Nephron progenitor cell (in vitro differentiated cells): ENCODE results near the gene IER5.

Source experiments
- DNase-seq: peaks from one replicate; pipeline ENCODE4 v3.0.0; 2021
- H3K27ac Mint-ChIP-seq: 2 replicates; pipeline ENCODE4 v1.8.0; 2021; ENCODE audit warnings: mild to moderate bottlenecking, moderate library complexity, mixed read lengths
- H3K27me3 Mint-ChIP-seq: 2 replicates; pipeline ENCODE4 v1.8.0; 2021; ENCODE audit warnings: mild to moderate bottlenecking, low read depth, mixed read lengths; ENCODE audit not compliant: poor library complexity
- H3K36me3 Mint-ChIP-seq: 2 replicates; pipeline ENCODE4 v1.8.0; 2021; ENCODE audit warnings: low read depth, mixed read lengths
- H3K4me1 Mint-ChIP-seq: 2 replicates; pipeline ENCODE4 v1.8.0; 2021; ENCODE audit warnings: mixed read lengths
- H3K4me3 Mint-ChIP-seq: 2 replicates; pipeline ENCODE4 v1.8.0; 2021; ENCODE audit warnings: mild to moderate bottlenecking, moderate library complexity, mixed read lengths
- H3K9me3 Mint-ChIP-seq: 2 replicates; pipeline ENCODE4 v1.8.0; 2021; ENCODE audit warnings: mild to moderate bottlenecking, moderate library complexity, mixed read lengths
- CTCF ChIP-seq: fragments of 200-600 bp; sonication (generic); IDR thresholded peaks from 2 replicates; pipeline ENCODE4 v1.5.0; 2021; ENCODE audit warnings: antibody characterized with exemption

The IER5 gene

GRCh38 chr1:181123173-181123572, 34.7 kb downstream of the IER5 start:
- Mint-ChIP-seq H3K27me3 (peaks cover 6% of the 10 kb centered on the region), H3K27ac (no peak overlapping the region), H3K36me3 (no peaks in the 10 kb centered on the region), H3K9me3 (peaks cover 3% of the 10 kb centered on the region), H3K4me1 (peaks cover 69% of the 10 kb centered on the region), H3K4me3 (no peak overlapping the region)
- no peak for TF ChIP-seq CTCF
- DNase-seq: no peak

- no peak overlapping the region for H3K27ac Mint-ChIP-seq
- peaks cover 6% of the 10 kb centered on the region for H3K27me3 Mint-ChIP-seq
- no peaks in the 10 kb centered on the region for H3K9me3 Mint-ChIP-seq
- H3K4me1 Mint-ChIP-seq: peaks cover 69% of the 10 kb centered on the region
- TF ChIP-seq CTCF: no peak
- no peaks in the 10 kb centered on the region for H3K36me3 Mint-ChIP-seq
- no peak overlapping the region for H3K4me3 Mint-ChIP-seq
- no peak for DNase-seq
These were observed 35.8 kb downstream of the IER5 start for GRCh38 chr1:181124291-181124751.

- DNase-seq: no peak
- H3K4me1 Mint-ChIP-seq: peaks cover 73% of the 10 kb centered on the region
- no peaks in the 10 kb centered on the region for H3K36me3 Mint-ChIP-seq
- no peak for TF ChIP-seq CTCF
- no peaks in the 10 kb centered on the region for H3K9me3 Mint-ChIP-seq
- H3K4me3 Mint-ChIP-seq: no peak overlapping the region
- H3K27me3 Mint-ChIP-seq: peaks cover 9% of the 10 kb centered on the region
- H3K27ac Mint-ChIP-seq: peak overlapping the region; percentile 94
These were observed 37.8 kb downstream of the IER5 start for GRCh38 chr1:181126289-181126688.

- no peaks in the 10 kb centered on the region for H3K9me3 Mint-ChIP-seq
- TF ChIP-seq CTCF: no peak
- H3K27me3 Mint-ChIP-seq: peaks cover 9% of the 10 kb centered on the region
- H3K4me3 Mint-ChIP-seq: peak overlapping the region; percentile 11
- H3K36me3 Mint-ChIP-seq: no peaks in the 10 kb centered on the region
- H3K27ac Mint-ChIP-seq: peak overlapping the region; percentile 94
- no peak for DNase-seq
- H3K4me1 Mint-ChIP-seq: peaks cover 73% of the 10 kb centered on the region
These were observed 38.5 kb downstream of the IER5 start for GRCh38 chr1:181126871-181127587.

GRCh38 chr1:181127898-181128453, 39.5 kb downstream of the IER5 start:
- no peak for DNase-seq
- H3K36me3 Mint-ChIP-seq: no peaks in the 10 kb centered on the region
- no peaks in the 10 kb centered on the region for H3K9me3 Mint-ChIP-seq
- peaks cover 74% of the 10 kb centered on the region for H3K4me1 Mint-ChIP-seq
- no peak overlapping the region for H3K4me3 Mint-ChIP-seq
- peaks cover 3% of the 10 kb centered on the region for H3K27me3 Mint-ChIP-seq
- no peak for TF ChIP-seq CTCF
- no peak overlapping the region for H3K27ac Mint-ChIP-seq
